Astrocyte of the cerebellum (primary cell): ENCODE data around the gene PERP.

Experiments
- DNase-seq: peaks from one replicate; pipeline ENCODE4 v3.0.0-alpha.2; 2011; ENCODE audit warnings: low read depth
- H3K4me3 ChIP-seq: 2 replicates; pipeline ENCODE4 v1.5.1; 2011; ENCODE audit warnings: mild to moderate bottlenecking, low read depth, low read length, moderate library complexity
- in situ Hi-C: cut with HindIII; loops from 2 replicates; pipeline ENCODE4 v1.10.0; 2017; ENCODE audit warnings: low sequenced_read_pairs
- TF ChIP-seq, protein P1 (sequence below): IDR thresholded peaks from 2 replicates; pipeline ENCODE4 v1.5.1; 2012; ENCODE audit warnings: low read length, low read depth, moderate library complexity, mild to moderate bottlenecking; ENCODE audit errors: missing control alignments

The PERP gene

DNA sequence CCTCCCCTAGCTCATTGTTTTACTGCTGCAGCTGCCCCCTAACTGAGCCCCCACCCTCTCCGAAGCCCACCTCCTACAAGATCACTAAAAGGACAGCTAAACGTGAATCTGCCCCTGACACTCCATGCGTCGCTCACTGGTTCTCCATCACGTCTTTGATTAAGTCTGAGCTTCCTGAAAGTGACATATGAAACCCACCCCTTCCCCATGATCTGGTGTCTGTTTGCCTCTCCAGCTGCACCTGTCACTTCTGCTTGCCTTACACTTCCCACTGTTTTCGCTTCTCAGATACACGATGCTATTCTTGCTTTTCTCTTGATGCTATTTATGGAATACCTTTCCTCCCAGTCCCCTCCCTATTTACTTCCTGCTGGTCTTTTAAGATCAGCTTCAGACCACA lies 8.0 kb upstream of the PERP start:
- no peak overlapping the region for H3K4me3 ChIP-seq
- no peak for DNase-seq
- in situ Hi-C loops: no loop called here
- TF ChIP-seq, protein P1, sequence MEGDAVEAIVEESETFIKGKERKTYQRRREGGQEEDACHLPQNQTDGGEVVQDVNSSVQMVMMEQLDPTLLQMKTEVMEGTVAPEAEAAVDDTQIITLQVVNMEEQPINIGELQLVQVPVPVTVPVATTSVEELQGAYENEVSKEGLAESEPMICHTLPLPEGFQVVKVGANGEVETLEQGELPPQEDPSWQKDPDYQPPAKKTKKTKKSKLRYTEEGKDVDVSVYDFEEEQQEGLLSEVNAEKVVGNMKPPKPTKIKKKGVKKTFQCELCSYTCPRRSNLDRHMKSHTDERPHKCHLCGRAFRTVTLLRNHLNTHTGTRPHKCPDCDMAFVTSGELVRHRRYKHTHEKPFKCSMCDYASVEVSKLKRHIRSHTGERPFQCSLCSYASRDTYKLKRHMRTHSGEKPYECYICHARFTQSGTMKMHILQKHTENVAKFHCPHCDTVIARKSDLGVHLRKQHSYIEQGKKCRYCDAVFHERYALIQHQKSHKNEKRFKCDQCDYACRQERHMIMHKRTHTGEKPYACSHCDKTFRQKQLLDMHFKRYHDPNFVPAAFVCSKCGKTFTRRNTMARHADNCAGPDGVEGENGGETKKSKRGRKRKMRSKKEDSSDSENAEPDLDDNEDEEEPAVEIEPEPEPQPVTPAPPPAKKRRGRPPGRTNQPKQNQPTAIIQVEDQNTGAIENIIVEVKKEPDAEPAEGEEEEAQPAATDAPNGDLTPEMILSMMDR: no peak

DNA sequence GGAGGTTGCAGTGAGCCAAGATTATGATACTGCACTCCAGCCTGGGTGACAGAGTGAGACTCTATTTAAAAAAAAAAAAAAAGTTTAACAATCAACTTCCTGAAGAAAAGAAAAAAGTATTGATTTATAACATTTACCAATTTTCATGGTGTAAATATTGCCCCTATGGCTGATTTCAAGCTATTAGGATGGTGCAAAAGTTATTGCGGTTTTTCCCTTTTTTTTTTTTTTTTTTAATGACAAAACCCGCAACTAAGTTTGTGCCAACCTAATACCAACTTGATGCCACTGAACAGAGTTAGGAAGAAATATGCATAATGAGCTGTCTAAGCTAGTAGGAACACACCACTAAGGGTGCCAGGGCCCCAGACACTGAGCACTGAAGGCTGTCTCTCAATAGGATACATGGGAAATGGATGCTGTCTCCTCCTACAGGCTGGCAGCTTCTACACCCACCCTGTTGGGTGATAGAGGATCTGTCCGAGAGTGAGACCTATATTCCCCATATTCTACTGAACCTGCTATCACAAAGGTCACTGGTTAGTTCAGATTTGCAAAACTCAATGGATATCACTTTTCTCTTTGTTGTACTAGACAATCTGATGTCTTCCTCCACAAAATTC lies 6.5 kb upstream of the PERP start:
- DNase-seq: no peak
- TF ChIP-seq, protein P1: no peak
- in situ Hi-C loops: no loop called here
- no peak overlapping the region for H3K4me3 ChIP-seq

DNA sequence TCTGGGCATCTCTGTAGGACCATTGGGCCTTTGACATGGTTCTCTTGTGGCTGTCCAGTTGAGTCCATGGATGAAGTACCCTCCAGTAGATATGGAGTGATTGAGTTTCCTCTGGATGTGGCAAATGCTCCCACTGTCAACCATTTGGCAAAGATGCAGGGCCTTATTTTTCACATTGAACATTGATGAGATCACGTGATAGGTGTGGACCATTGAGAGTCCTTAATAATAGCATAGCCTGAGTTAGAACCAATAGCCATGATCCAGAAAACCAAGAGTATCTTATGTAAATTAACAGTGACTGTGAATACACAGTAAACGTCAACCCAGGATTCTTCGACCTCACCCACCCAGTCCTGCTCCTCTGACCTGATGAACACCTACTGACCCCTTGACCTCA lies 3.0 kb upstream of the PERP start:
- no peak for DNase-seq
- in situ Hi-C loops: no loop called here
- TF ChIP-seq, protein P1: no peak
- H3K4me3 ChIP-seq: no peak overlapping the region

DNA sequence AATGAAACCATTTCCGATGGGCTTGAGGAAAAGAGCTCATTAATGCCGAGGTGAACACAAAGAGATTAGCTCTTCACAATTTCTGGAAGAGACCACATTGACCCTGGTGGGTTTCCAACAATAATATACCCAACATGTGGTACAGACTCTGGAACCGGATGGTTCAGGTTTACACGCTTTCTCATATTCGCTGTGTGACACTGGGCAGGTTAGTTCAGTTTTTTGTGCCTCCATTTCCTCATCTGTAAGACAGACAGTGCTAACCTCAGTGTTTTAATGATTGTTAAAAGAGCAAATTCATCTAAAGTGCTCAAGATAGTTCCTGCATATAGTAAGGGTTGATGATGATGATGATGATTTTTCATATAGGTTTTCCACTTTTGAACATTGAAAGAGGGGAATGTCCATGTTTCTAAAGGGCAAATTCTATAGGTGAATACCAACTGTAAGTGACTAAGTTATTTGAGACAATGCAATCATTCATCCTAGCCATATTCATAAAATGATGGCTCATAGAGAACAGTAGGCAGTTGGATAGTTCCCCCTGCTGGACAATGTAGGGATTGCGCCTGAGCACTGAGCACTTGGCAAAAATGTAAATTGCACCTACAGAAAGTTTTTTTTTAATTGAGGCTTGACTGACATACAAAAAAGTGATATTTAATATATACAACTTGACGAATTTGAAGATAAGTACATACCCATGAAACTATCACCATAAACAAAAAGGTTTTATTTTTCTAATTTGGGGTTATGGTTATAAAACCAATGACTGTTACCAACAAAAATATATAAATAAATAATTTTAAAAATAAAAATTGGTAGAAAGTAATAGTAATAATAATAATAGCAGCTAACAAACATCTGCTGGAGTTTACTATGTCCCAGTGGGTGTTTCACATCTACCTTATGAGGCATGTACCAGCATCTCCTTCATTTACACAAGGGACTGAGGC lies 2.1 kb upstream of the PERP start:
- TF ChIP-seq, protein P1: peak; percentile 97
- DNase-seq: peak; percentile 63
- in situ Hi-C loops: no loop called here
- H3K4me3 ChIP-seq: no peak overlapping the region

DNA sequence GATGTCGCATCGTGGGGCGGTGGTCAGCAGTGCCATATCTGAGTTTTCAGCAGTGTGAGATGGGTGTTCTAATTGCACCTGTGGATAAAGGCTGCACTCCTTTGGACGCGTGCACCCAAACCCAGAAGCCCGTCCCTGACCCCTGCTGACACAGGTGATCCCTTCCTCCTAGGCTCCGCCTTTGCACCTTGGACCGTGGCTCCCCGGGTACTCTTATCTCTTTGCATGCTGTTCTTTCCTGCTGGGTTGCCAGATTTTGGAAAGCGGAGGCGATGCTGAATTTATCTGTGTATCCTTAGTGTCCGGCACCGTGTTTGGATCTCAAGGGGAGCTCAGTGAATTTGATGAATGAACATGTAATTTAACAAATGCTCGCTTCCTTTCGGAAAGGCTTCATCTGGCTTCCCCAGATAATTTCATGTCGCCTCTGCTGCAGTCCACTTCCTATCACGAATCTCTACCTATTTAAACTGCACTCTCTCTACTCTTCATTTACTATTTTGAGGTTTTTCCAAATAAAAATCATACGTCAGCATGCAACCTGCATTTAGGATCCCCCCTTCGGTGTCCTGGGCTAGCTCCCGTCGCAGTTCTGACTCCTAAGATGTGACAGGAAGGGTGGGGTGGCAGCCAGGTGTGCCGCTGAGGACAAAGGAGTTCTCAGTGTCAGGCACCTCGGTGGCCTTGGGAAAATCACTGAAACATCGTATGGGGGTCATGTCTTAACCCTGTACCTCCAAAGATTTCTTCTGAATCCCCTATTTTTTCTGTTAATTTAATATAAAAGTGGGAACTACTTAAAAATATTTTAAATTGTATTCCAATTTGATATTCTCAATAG lies 753 bp upstream of the PERP start:
- in situ Hi-C loops: no loop called here
- TF ChIP-seq, protein P1: no peak
- no peak for DNase-seq
- peak overlapping the region; percentile 72 for H3K4me3 ChIP-seq

DNA sequence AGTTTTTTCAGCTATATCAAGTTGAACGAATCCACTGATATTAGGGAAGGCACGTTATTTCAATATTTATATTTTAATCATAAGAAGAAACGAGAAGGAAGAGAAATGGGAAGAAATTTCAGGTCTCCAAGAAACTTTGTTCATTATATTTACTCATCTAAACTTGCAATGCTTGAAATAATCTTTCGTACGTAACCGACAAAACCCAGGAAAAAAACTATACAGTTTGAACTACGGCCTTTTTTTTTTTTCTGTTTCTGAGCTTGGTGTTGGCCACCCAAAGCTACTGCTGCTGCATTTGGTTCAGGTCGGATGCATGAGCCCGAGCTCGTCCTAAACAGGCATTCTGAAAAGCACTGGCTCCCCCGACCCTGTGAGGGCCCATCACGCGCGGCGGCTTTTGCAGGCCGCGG lies 548 bp downstream of the PERP start:
- in situ Hi-C loops: no loop called here
- TF ChIP-seq, protein P1: no peak
- peak overlapping the region; percentile 72 for H3K4me3 ChIP-seq
- no peak for DNase-seq
